Suprapubic skin (tissue), 3 donors: Measurements from ENCODE around the gene MAPK4.

Source experiments
- POLR2A ChIP-seq, 2 donors: fragments of 450-650 bp; IDR thresholded peaks; one replicate each; pipeline ENCODE4 v1.6.1; 2017; ENCODE audit warnings: antibody characterized with exemption in 2 of 2, mild to moderate bottlenecking in 2 of 2, moderate library complexity in 2 of 2
- TF ChIP-seq, protein P1 (sequence below), 2 donors: fragments of 200-600 bp in 1 of 2; fragments of 450-650 bp in 1 of 2; sonication (generic) in 1 of 2; IDR thresholded peaks; one replicate each; pipeline ENCODE4 v1.5.1; 2016 to 2019; ENCODE audit warnings: antibody characterized with exemption in 2 of 2, mild to moderate bottlenecking in 1 of 2, moderate library complexity in 1 of 2

GRCh38 chr18:50622320-50622719, 62.4 kb downstream of the MAPK4 start:
- TF ChIP-seq, protein P1, sequence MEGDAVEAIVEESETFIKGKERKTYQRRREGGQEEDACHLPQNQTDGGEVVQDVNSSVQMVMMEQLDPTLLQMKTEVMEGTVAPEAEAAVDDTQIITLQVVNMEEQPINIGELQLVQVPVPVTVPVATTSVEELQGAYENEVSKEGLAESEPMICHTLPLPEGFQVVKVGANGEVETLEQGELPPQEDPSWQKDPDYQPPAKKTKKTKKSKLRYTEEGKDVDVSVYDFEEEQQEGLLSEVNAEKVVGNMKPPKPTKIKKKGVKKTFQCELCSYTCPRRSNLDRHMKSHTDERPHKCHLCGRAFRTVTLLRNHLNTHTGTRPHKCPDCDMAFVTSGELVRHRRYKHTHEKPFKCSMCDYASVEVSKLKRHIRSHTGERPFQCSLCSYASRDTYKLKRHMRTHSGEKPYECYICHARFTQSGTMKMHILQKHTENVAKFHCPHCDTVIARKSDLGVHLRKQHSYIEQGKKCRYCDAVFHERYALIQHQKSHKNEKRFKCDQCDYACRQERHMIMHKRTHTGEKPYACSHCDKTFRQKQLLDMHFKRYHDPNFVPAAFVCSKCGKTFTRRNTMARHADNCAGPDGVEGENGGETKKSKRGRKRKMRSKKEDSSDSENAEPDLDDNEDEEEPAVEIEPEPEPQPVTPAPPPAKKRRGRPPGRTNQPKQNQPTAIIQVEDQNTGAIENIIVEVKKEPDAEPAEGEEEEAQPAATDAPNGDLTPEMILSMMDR (IDR thresholded peaks at IDR 0.05): no peak
- no peak for TF ChIP-seq POLR2A (IDR thresholded peaks at IDR 0.05)
